Endodermal cell (in vitro differentiated cells): ENCODE measurements around the gene UCK1. TPM values are rescaled to one million over a fixed set of nuclear protein-coding genes. Genes with fewer than 3 reads are reported as not detected.

ENCODE experiments used
- DNase-seq: peaks from one replicate; pipeline ENCODE4 v3.0.0-alpha.2; 2017
- H3K27ac ChIP-seq: 2 replicates; pipeline ENCODE4 v1.5.1; 2013; ENCODE audit warnings: mild to moderate bottlenecking, low read depth, low read length, moderate library complexity
- H3K27me3 ChIP-seq: 2 replicates; pipeline ENCODE4 v1.6.1; 2013; ENCODE audit warnings: mild to moderate bottlenecking, low read length, moderate library complexity; ENCODE audit not compliant: insufficient read depth, control insufficient read depth, poor library complexity, severe bottlenecking
- H3K36me3 ChIP-seq: 2 replicates; pipeline ENCODE4 v1.7.0; 2013; ENCODE audit warnings: mild to moderate bottlenecking, low read length, moderate library complexity; ENCODE audit not compliant: control insufficient read depth, insufficient read depth
- H3K4me1 ChIP-seq: one replicate; pipeline ENCODE4 v1.7.0; 2013; ENCODE audit warnings: low read length; ENCODE audit not compliant: control insufficient read depth, insufficient read depth
- H3K4me3 ChIP-seq: 2 replicates; pipeline ENCODE4 v1.5.1; 2013; ENCODE audit warnings: mild to moderate bottlenecking, low read length, moderate library complexity
- H3K9ac ChIP-seq: 2 replicates; pipeline ENCODE4 v1.6.1; 2013; ENCODE audit warnings: mild to moderate bottlenecking, low read length, moderate library complexity; ENCODE audit not compliant: poor library complexity, severe bottlenecking; ENCODE audit errors: extremely low read depth
- H3K9me3 ChIP-seq: 2 replicates; pipeline ENCODE4 v1.6.1; 2013; ENCODE audit warnings: mild to moderate bottlenecking, low read length, moderate library complexity; ENCODE audit not compliant: control insufficient read depth
- H3K27ac Mint-ChIP-seq: 2 replicates; pipeline ENCODE4 v1.8.0; 2020; ENCODE audit warnings: mixed read lengths
- H3K27me3 Mint-ChIP-seq: 2 replicates; pipeline ENCODE4 v1.8.0; 2021; ENCODE audit warnings: mild to moderate bottlenecking, mixed read lengths; ENCODE audit not compliant: insufficient read depth
- H3K36me3 Mint-ChIP-seq: 2 replicates; pipeline ENCODE4 v1.8.0; 2020; ENCODE audit warnings: low read depth, mixed read lengths
- H3K4me1 Mint-ChIP-seq: 2 replicates; pipeline ENCODE4 v1.8.0; 2020; ENCODE audit warnings: mixed read lengths
- H3K4me3 Mint-ChIP-seq: 2 replicates; pipeline ENCODE4 v1.8.0; 2020; ENCODE audit warnings: mild to moderate bottlenecking, moderate library complexity, mixed read lengths
- H3K9me3 Mint-ChIP-seq: 2 replicates; pipeline ENCODE4 v1.8.0; 2020; ENCODE audit warnings: mild to moderate bottlenecking, mixed read lengths
- WGBS, 2 experiments: methylation state at CpG; one replicate each; pipeline versions ENCODE4 v1.1.5 to v1.1.7; 2013; ENCODE audit warnings: missing lambda C conversion rate in 2 of 2, mixed read lengths in 1 of 2; ENCODE audit not compliant: insufficient coverage in 1 of 2, insufficient read length in 1 of 2; 5-methylcytosine and 5-hydroxymethylcytosine counted together
- total RNA-seq, 2 donors: library from RNA; stranded (reverse); fragmentation: NEBNext Ultra II Directional in 1 of 2; extraction: Animal tissue kit (Norgen Biotek cat#: 25700) in 1 of 2; gene quantifications; 2 replicates in 1 of 2; 3 replicates in 1 of 2; pipeline ENCODE4 v1.2.1, GENCODE V29; 2021
- TF ChIP-seq, protein P1 (sequence below): fragments of 200-600 bp; sonication (generic); conservative IDR thresholded peaks from 2 replicates; pipeline ENCODE4 v1.5.0; 2021; ENCODE audit warnings: antibody characterized with exemption, mild to moderate bottlenecking

Gene UCK1
- total RNA-seq, 2 donors from 2014 or later: 37.9 to 42.9 TPM

DNA sequence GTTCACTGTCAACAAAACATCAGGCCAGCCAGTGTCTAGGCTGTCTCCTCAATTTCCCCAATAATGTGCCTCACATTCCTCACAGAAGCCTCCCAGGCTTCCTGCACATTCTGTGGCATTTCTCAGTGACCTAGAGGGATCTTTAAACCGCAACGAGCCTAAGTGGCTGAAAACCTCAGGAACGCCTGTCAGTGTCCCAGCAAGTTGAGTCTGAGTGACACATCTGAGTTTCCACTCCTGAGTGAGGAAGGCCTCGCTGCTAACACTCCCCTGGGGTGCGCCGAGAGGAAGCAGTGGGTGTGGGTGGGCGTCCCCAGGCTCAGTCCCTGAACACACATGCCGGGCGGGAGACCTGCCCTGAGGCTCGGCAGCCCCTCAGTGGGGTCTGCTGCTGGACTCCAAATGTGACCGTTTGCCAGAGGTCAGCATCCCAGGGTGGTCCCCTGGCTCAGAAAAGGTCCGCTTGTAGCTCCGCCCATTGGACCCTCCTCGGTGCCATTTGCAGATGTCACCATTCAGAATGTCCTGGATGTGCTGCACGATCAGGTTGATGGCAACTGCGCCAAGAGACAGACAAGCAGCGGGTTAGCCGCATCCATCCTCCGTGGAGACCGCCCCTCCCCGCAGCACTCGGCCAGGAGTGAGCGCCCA, 6.3 kb downstream of the UCK1 start:
- no peaks in the 10 kb centered on the region for H3K27me3 ChIP-seq
- WGBS, 2 experiments: 93 to 96% methylated on average over 20 to 23 of the region's 23 CpGs
- no peak overlapping the region for H3K4me3 Mint-ChIP-seq
- peak; percentile 36 for DNase-seq
- no peak overlapping the region for H3K9ac ChIP-seq
- peak overlapping the region; percentile 18 for H3K27ac ChIP-seq
- H3K4me1 ChIP-seq: no peaks in the 10 kb centered on the region
- peaks cover 58% of the 10 kb centered on the region for H3K36me3 ChIP-seq
- no peak overlapping the region for H3K4me3 ChIP-seq
- no peaks in the 10 kb centered on the region for H3K9me3 ChIP-seq
- peak overlapping the region; percentile 35 for H3K27ac Mint-ChIP-seq
- TF ChIP-seq, protein P1, sequence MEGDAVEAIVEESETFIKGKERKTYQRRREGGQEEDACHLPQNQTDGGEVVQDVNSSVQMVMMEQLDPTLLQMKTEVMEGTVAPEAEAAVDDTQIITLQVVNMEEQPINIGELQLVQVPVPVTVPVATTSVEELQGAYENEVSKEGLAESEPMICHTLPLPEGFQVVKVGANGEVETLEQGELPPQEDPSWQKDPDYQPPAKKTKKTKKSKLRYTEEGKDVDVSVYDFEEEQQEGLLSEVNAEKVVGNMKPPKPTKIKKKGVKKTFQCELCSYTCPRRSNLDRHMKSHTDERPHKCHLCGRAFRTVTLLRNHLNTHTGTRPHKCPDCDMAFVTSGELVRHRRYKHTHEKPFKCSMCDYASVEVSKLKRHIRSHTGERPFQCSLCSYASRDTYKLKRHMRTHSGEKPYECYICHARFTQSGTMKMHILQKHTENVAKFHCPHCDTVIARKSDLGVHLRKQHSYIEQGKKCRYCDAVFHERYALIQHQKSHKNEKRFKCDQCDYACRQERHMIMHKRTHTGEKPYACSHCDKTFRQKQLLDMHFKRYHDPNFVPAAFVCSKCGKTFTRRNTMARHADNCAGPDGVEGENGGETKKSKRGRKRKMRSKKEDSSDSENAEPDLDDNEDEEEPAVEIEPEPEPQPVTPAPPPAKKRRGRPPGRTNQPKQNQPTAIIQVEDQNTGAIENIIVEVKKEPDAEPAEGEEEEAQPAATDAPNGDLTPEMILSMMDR: no peak
- H3K36me3 Mint-ChIP-seq: peaks cover 60% of the 10 kb centered on the region
- no peaks in the 10 kb centered on the region for H3K9me3 Mint-ChIP-seq
- no peaks in the 10 kb centered on the region for H3K27me3 Mint-ChIP-seq
- no peaks in the 10 kb centered on the region for H3K4me1 Mint-ChIP-seq

- no peaks in the 10 kb centered on the region for H3K9me3 Mint-ChIP-seq
- DNase-seq: peak; percentile 45
- H3K9me3 ChIP-seq: no peaks in the 10 kb centered on the region
- H3K27ac Mint-ChIP-seq: no peak overlapping the region
- H3K4me1 ChIP-seq: no peaks in the 10 kb centered on the region
- H3K9ac ChIP-seq: no peak overlapping the region
- WGBS, 2 experiments: 93 to 98% methylated on average over 17 to 29 of the region's 29 CpGs
- H3K4me1 Mint-ChIP-seq: no peaks in the 10 kb centered on the region
- no peaks in the 10 kb centered on the region for H3K27me3 Mint-ChIP-seq
- no peak overlapping the region for H3K4me3 ChIP-seq
- no peaks in the 10 kb centered on the region for H3K27me3 ChIP-seq
- peak overlapping the region; percentile 18 for H3K27ac ChIP-seq
- TF ChIP-seq, protein P1: no peak
- H3K4me3 Mint-ChIP-seq: no peak overlapping the region
- H3K36me3 ChIP-seq: peaks cover 58% of the 10 kb centered on the region
- peaks cover 67% of the 10 kb centered on the region for H3K36me3 Mint-ChIP-seq
Measured at GRCh38 chr9:131523451-131524435, 7.3 kb downstream of the UCK1 start.

DNA sequence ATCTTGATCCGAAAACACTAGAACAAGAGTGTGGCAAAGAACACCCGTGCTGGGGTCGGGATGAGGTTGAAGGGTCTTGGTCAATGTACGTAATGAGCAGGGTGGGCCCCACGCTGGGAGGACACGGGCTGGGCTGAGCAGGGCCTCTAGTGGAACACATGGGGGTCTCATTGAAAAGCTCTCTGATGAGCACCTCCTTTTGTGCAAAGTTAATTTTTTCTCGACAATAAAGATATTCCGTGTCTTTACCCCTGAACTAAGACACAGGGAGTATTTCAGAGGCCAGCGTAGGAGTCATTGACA, 8.0 kb downstream of the UCK1 start:
- Mint-ChIP-seq H3K27ac (no peak overlapping the region), H3K4me1 (no peaks in the 10 kb centered on the region), H3K27me3 (no peaks in the 10 kb centered on the region), H3K9me3 (no peaks in the 10 kb centered on the region), H3K4me3 (no peak overlapping the region), H3K36me3 (peaks cover 67% of the 10 kb centered on the region)
- DNase-seq: peak; percentile 38
- Histone ChIP-seq H3K4me3 (no peak overlapping the region), H3K27me3 (no peaks in the 10 kb centered on the region), H3K27ac (no peak overlapping the region), H3K9me3 (no peaks in the 10 kb centered on the region), H3K9ac (no peak overlapping the region), H3K36me3 (peaks cover 58% of the 10 kb centered on the region), H3K4me1 (no peaks in the 10 kb centered on the region)
- 97% methylated on average over 9 of the region's 9 CpGs for WGBS, 2 experiments
- TF ChIP-seq, protein P1: no peak
